Adrenal gland (tissue), 12 donors: Measurements from ENCODE around the gene RELN. TPM values are rescaled to one million over a fixed set of nuclear protein-coding genes. Genes with fewer than 3 reads are reported as not detected.

Experiments used
- DNase-seq, 7 donors: peaks; one replicate each; pipeline ENCODE4 v3.0.0-alpha.2; 2019 to 2020
- H3K27ac ChIP-seq, 5 donors: fragments of 200-600 bp; sonication (generic) in 4 of 5; 1 replicate in 3 of 5; 2 replicates in 2 of 5; pipeline versions ENCODE4 v1.5.1 to v1.8.0; 2016 to 2020; ENCODE audit warnings: mild to moderate bottlenecking in 1 of 5
- H3K27me3 ChIP-seq: fragments of 200-600 bp; 2 replicates; pipeline ENCODE4 v1.8.0; 2021
- H3K36me3 ChIP-seq, 2 donors: fragments of 200-600 bp; replicated peaks in 1 of 2; 1 replicate in 1 of 2; 2 replicates in 1 of 2; pipeline versions ENCODE4 v1.5.1 to v1.8.0; 2018 to 2022
- H3K4me1 ChIP-seq, 2 donors: fragments of 200-600 bp; replicated peaks in 1 of 2; 1 replicate in 1 of 2; 2 replicates in 1 of 2; pipeline versions ENCODE4 v1.5.1 to v1.8.0; 2018 to 2021
- H3K4me3 ChIP-seq, 4 donors: fragments of 200-600 bp; sonication (generic) in 3 of 4; one replicate each; pipeline ENCODE4 v1.5.1; 2016 to 2018
- H3K9me3 ChIP-seq, 3 donors: fragments of 200-600 bp; sonication (generic) in 1 of 3; replicated peaks in 1 of 3; 1 replicate in 2 of 3; 2 replicates in 1 of 3; pipeline versions ENCODE4 v1.5.1 to v1.8.0; 2016 to 2021
- CTCF ChIP-seq, 6 experiments: fragments of 450-650 bp in 4 of 6; fragments of 200-600 bp in 2 of 6; sonication (generic) in 1 of 6; IDR thresholded peaks; 1 replicate in 5 of 6; 2 replicates in 1 of 6; pipeline versions ENCODE4 v1.5.1 to v1.8.0; 2016 to 2021; ENCODE audit warnings: antibody characterized with exemption in 6 of 6, mild to moderate bottlenecking in 2 of 6, moderate library complexity in 1 of 6
- POLR2A ChIP-seq, 2 donors: fragments of 450-650 bp; IDR thresholded peaks; one replicate each; pipeline ENCODE4 v1.6.1; 2017; ENCODE audit warnings: antibody characterized with exemption in 2 of 2, mild to moderate bottlenecking in 2 of 2, moderate library complexity in 1 of 2
- WGBS, 4 donors: extraction: QIAGEN DNeasy Blood & Tissue Kit in 2 of 4; methylation state at CpG; one replicate each; pipeline versions ENCODE4 v1.1.5 to v1.1.7; 2013 to 2017; 5-methylcytosine and 5-hydroxymethylcytosine counted together
- intact Hi-C, 2 donors: fragments of 100-400 bp; cut with DNase I; formaldehyde crosslinking; loops; one replicate each; pipeline versions ENCODE4 v1.14.1 to v1.15.0; 2022 to 2023
- polyA plus RNA-seq, 3 donors: library from polyadenylated mRNA; stranded (reverse); fragments of 200-250 nt in 2 of 3; fragments of 350-450 nt in 1 of 3; fragmentation: Illumina TruSeq in 1 of 3; extraction: RNeasy Lipid Tissue Mini Kit (QIAGEN cat#74804) in 1 of 3; gene quantifications; one replicate each; pipeline ENCODE4 v1.2.3, GENCODE V29; 2013 to 2014
- total RNA-seq, 9 donors: library from RNA; depleted of rRNA in 4 of 9; stranded (reverse); fragments of >200 nt in 4 of 9; fragments of 120-200 nt in 1 of 9; fragmentation: NEBNext Ultra II Directional in 1 of 9; extraction: Animal tissue kit (Norgen Biotek cat#: 25700) in 1 of 9; gene quantifications; one replicate each; pipeline versions ENCODE4 v1.1.0 to v1.2.4, GENCODE V29; 2013 to 2023
- donor health status: healthy with polysubstance abuse.
- donor health status: Bipolar disorder and iron deficiency.
- donor health status: DM: yes; HTN: yes; CAD: no.
- donor health status: DM: no; HTN: no; CAD: no.
- donor health status: DM: no; HTN: no; CAD: no.
- donor health status: DM: yes; HTN: yes; CAD: no.

RELN gene
- total and polyA plus RNA-seq, 12 donors = 0.88 to 7.9 (median 2.3) TPM

GRCh38 chr7:103637094-103637493 is 352.4 kb downstream of the RELN start:
- Histone ChIP-seq H3K4me1 (no peaks in the 10 kb centered on the region), H3K27me3 (no peaks in the 10 kb centered on the region), H3K27ac (no peak overlapping the region), H3K9me3 (no peaks in the 10 kb centered on the region), H3K36me3 (no peaks in the 10 kb centered on the region), H3K4me3 (no peak overlapping the region)
- intact Hi-C loops = no loop called here
- TF ChIP-seq POLR2A (IDR thresholded peaks at IDR 0.05) (no peak), CTCF (IDR thresholded peaks at IDR 0.05) (no peak)
- 25 to 48% (median 27%) methylated on average over 1 of the region's 1 CpG for WGBS, 4 donors
- DNase-seq = no peak

- H3K4me3 ChIP-seq = no peak overlapping the region
- H3K9me3 ChIP-seq = no peaks in the 10 kb centered on the region
- H3K27me3 ChIP-seq = no peaks in the 10 kb centered on the region
- intact Hi-C loops = no loop called here
- DNase-seq = no peak
- no peak overlapping the region for H3K27ac ChIP-seq
- 67 to 75% (median 70%) methylated on average over 5 of the region's 5 CpGs for WGBS, 4 donors
- no peak for TF ChIP-seq CTCF (IDR thresholded peaks at IDR 0.05)
- H3K36me3 ChIP-seq = no peaks in the 10 kb centered on the region
- H3K4me1 ChIP-seq = no peaks in the 10 kb centered on the region
Measured at GRCh38 chr7:103636153-103636552, 353.3 kb downstream of the RELN start.

- H3K27me3 ChIP-seq = no peaks in the 10 kb centered on the region
- TF ChIP-seq CTCF (IDR thresholded peaks at IDR 0.05) = no peak
- TF ChIP-seq POLR2A (IDR thresholded peaks at IDR 0.05) = no peak
- no peak overlapping the region for H3K4me3 ChIP-seq
- 89 to 98% (median 92%) methylated on average over 1 of the region's 1 CpG for WGBS, 4 donors
- H3K36me3 ChIP-seq = no peaks in the 10 kb centered on the region
- DNase-seq = no peak
- intact Hi-C loops = no loop called here
- H3K4me1 ChIP-seq = no peaks in the 10 kb centered on the region
- H3K27ac ChIP-seq = no peak overlapping the region
- H3K9me3 ChIP-seq = no peaks in the 10 kb centered on the region
Measured at GRCh38 chr7:103632972-103633371, 356.5 kb downstream of the RELN start.

GRCh38 chr7:103632005-103632639 is 357.3 kb downstream of the RELN start:
- Histone ChIP-seq H3K27me3 (no peaks in the 10 kb centered on the region), H3K4me1 (no peaks in the 10 kb centered on the region), H3K27ac (no peak overlapping the region), H3K36me3 (no peaks in the 10 kb centered on the region), H3K9me3 (no peaks in the 10 kb centered on the region), H3K4me3 (no peak overlapping the region)
- intact Hi-C loops = no loop called here
- TF ChIP-seq POLR2A (IDR thresholded peaks at IDR 0.05) = no peak
- TF ChIP-seq CTCF (IDR thresholded peaks at IDR 0.05) = no peak
- WGBS, 4 donors = 53 to 60% (median 56%) methylated on average over 5 of the region's 5 CpGs
- no peak for DNase-seq
